Prostate gland (tissue), 2 donors: ENCODE data around the gene CCNC.

ENCODE experiments used
- CTCF ChIP-seq, 4 experiments: fragments of 200-600 bp in 2 of 4; fragments of 450-650 bp in 2 of 4; sonication (generic) in 2 of 4; IDR thresholded peaks; 1 replicate in 3 of 4; 2 replicates in 1 of 4; pipeline ENCODE4 v1.5.1; 2016 to 2019; ENCODE audit warnings: antibody characterized with exemption in 4 of 4, mild to moderate bottlenecking in 2 of 4, moderate library complexity in 2 of 4
- POLR2A ChIP-seq: fragments of 450-650 bp; IDR thresholded peaks from one replicate; pipeline ENCODE4 v1.6.1; 2016; ENCODE audit warnings: antibody characterized with exemption, mild to moderate bottlenecking

- TF ChIP-seq CTCF (IDR thresholded peaks at IDR 0.05) = no peak
- TF ChIP-seq POLR2A = no peak
Measured at GRCh38 chr6:99575544-99576227, 7.2 kb upstream of the CCNC start.
